ENCODE results near the gene TRIP10.

GRCh38 chr19:6691342-6691741 is 48.1 kb upstream of the TRIP10 start:
- TF ChIP-seq CREB1 (IDR thresholded peaks at IDR 0.05) (no peak), CREB1 (CRISPR knock-in tag; IDR thresholded peaks at IDR 0.05) (no peak), EHMT2 (IDR thresholded peaks at IDR 0.05; ENCODE audit: borderline replicate concordance, low read depth, low read length) (no peak), ZNF138 (CRISPR knock-in tag; IDR thresholded peaks at IDR 0.05; ENCODE audit: low read depth) (no peak), ATF6 (CRISPR knock-in tag; conservative IDR thresholded peaks at IDR 0.05) (no peak), EZH2 (conservative IDR thresholded peaks at IDR 0.05; ENCODE audit: low read depth, low read length) (no peak), SPEN (CRISPR knock-in tag; IDR thresholded peaks at IDR 0.05; ENCODE audit: low read depth) (no peak), ZNF101 (CRISPR knock-in tag; IDR thresholded peaks at IDR 0.05; ENCODE audit: borderline replicate concordance, low read depth) (no peak), FOXA1 (IDR thresholded peaks at IDR 0.05) (no peak), FOXA1 (CRISPR knock-in tag; IDR thresholded peaks at IDR 0.05) (no peak), ESRRA (CRISPR knock-in tag; IDR thresholded peaks at IDR 0.05; ENCODE audit: low read depth) (no peak), FOXK2 (IDR thresholded peaks at IDR 0.05) (no peak), THYN1 (CRISPR knock-in tag; IDR thresholded peaks at IDR 0.05; ENCODE audit: borderline replicate concordance, low read depth) (no peak), ZBTB4 (CRISPR knock-in tag; IDR thresholded peaks at IDR 0.05; ENCODE audit: borderline replicate concordance) (no peak), RNF2 (conservative IDR thresholded peaks at IDR 0.05; ENCODE audit: low read depth) (no peak)
- TF ChIP-seq, protein P1, sequence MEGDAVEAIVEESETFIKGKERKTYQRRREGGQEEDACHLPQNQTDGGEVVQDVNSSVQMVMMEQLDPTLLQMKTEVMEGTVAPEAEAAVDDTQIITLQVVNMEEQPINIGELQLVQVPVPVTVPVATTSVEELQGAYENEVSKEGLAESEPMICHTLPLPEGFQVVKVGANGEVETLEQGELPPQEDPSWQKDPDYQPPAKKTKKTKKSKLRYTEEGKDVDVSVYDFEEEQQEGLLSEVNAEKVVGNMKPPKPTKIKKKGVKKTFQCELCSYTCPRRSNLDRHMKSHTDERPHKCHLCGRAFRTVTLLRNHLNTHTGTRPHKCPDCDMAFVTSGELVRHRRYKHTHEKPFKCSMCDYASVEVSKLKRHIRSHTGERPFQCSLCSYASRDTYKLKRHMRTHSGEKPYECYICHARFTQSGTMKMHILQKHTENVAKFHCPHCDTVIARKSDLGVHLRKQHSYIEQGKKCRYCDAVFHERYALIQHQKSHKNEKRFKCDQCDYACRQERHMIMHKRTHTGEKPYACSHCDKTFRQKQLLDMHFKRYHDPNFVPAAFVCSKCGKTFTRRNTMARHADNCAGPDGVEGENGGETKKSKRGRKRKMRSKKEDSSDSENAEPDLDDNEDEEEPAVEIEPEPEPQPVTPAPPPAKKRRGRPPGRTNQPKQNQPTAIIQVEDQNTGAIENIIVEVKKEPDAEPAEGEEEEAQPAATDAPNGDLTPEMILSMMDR (CRISPR knock-in tag; IDR thresholded peaks at IDR 0.05), result no peak

Data from HepG2 (cell line).